Esophagus muscularis mucosa (tissue), 4 donors: ENCODE results near the gene OSBPL10. TPM values are rescaled to one million over a fixed set of nuclear protein-coding genes. Genes with fewer than 3 reads are reported as not detected.

Experiments
- DNase-seq: peaks from one replicate; pipeline ENCODE4 v3.0.0-alpha.2; 2017; ENCODE audit errors: extremely low spot score
- H3K27ac ChIP-seq, 4 donors: fragments of 200-600 bp; sonication (generic); replicated peaks in 1 of 4; 1 replicate in 3 of 4; 2 replicates in 1 of 4; pipeline ENCODE4 v1.5.1; 2016 to 2019; ENCODE audit warnings: mild to moderate bottlenecking in 1 of 4
- H3K27me3 ChIP-seq, 4 donors: fragments of 200-600 bp; sonication (generic); one replicate each; pipeline versions ENCODE4 v1.5.1 to v1.6.0; 2016 to 2019
- H3K36me3 ChIP-seq, 4 donors: fragments of 200-600 bp; sonication (generic); one replicate each; pipeline ENCODE4 v1.5.1; 2016 to 2019
- H3K4me1 ChIP-seq, 4 donors: fragments of 200-600 bp; sonication (generic); one replicate each; pipeline ENCODE4 v1.5.1; 2016 to 2019
- H3K4me3 ChIP-seq, 4 donors: fragments of 200-600 bp; sonication (generic); 1 replicate in 2 of 4; 2 replicates in 2 of 4; pipeline ENCODE4 v1.5.1; 2016 to 2019; ENCODE audit warnings: mild to moderate bottlenecking in 4 of 4, moderate library complexity in 1 of 4
- H3K9me3 ChIP-seq, 4 donors: fragments of 200-600 bp; sonication (generic); 1 replicate in 3 of 4; 2 replicates in 1 of 4; pipeline ENCODE4 v1.5.1; 2016 to 2019
- CTCF ChIP-seq, 3 experiments: fragments of 200-600 bp in 2 of 3; fragments of 450-650 bp in 1 of 3; sonication (generic) in 2 of 3; IDR thresholded peaks; one replicate each; pipeline ENCODE4 v1.5.1; 2017 to 2019; ENCODE audit warnings: antibody characterized with exemption in 3 of 3, mild to moderate bottlenecking in 2 of 3, moderate library complexity in 1 of 3
- EP300 ChIP-seq: sonication (generic); formaldehyde crosslinking; IDR thresholded peaks from one replicate; pipeline ENCODE4 v1.6.1; 2017; ENCODE audit warnings: antibody characterized with exemption
- POLR2A ChIP-seq: fragments of 450-650 bp; IDR thresholded peaks from one replicate; pipeline ENCODE4 v1.6.1; 2017; ENCODE audit warnings: antibody characterized with exemption, moderate library complexity, mild to moderate bottlenecking, low read depth
- POLR2AphosphoS5 ChIP-seq, 2 donors: sonication (generic); formaldehyde crosslinking; IDR thresholded peaks; one replicate each; pipeline ENCODE4 v1.6.1; 2017; ENCODE audit warnings: antibody characterized with exemption in 2 of 2
- WGBS: methylation state at CpG from one replicate; pipeline ENCODE4 v1.1.5; 2018; 5-methylcytosine and 5-hydroxymethylcytosine counted together
- intact Hi-C: fragments of 100-400 bp; cut with DNase I; formaldehyde crosslinking; loops from one replicate; pipeline ENCODE4 v1.15.1; 2023
- total RNA-seq, 4 donors: library from RNA; depleted of rRNA; stranded (reverse); fragments of >200 nt; gene quantifications; one replicate each; pipeline versions ENCODE4 v1.1.0 to v1.2.1, GENCODE V29; 2016

The OSBPL10 gene
- total RNA-seq, 4 donors from 2014 or later: 6.3 to 12.2 (median 7.6) TPM

GRCh38 chr3:31974471-31974870 is 6.6 kb downstream of the OSBPL10 start:
- no peaks in the 10 kb centered on the region for H3K27me3 ChIP-seq
- DNase-seq: peak; percentile 19
- H3K4me3 ChIP-seq: no peak overlapping the region
- H3K36me3 ChIP-seq: no peaks in the 10 kb centered on the region
- no peak for TF ChIP-seq CTCF (IDR thresholded peaks at IDR 0.05)
- TF ChIP-seq POLR2A: no peak
- no peak for TF ChIP-seq EP300
- no peak for TF ChIP-seq POLR2AphosphoS5 (IDR thresholded peaks at IDR 0.05)
- intact Hi-C loops: no loop called here
- H3K9me3 ChIP-seq: no peaks in the 10 kb centered on the region
- no peak overlapping the region for H3K27ac ChIP-seq
- peaks cover 1 to 8% (median 4%) of the 10 kb centered on the region in 4 donors for H3K4me1 ChIP-seq
- 82% methylated on average over 5 of the region's 5 CpGs for WGBS

- peaks cover 0 to 4% (median under 1%) of the 10 kb centered on the region in 4 donors for H3K4me1 ChIP-seq
- H3K4me3 ChIP-seq: no peak overlapping the region
- H3K9me3 ChIP-seq: no peaks in the 10 kb centered on the region
- no peaks in the 10 kb centered on the region for H3K36me3 ChIP-seq
- H3K27me3 ChIP-seq: no peaks in the 10 kb centered on the region
- no peak overlapping the region for H3K27ac ChIP-seq
- intact Hi-C loops: no loop called here
- 98% methylated on average over 5 of the region's 5 CpGs for WGBS
- peak; percentile 62 for DNase-seq
- TF ChIP-seq POLR2A (no peak), POLR2AphosphoS5 (IDR thresholded peaks at IDR 0.05) (no peak), CTCF (IDR thresholded peaks at IDR 0.05) (no peak), EP300 (no peak)
Measured at GRCh38 chr3:31973837-31974236, 7.2 kb downstream of the OSBPL10 start.

GRCh38 chr3:31973081-31973480 is 8.0 kb downstream of the OSBPL10 start:
- 73% methylated on average over 4 of the region's 4 CpGs for WGBS
- no peak for TF ChIP-seq POLR2AphosphoS5 (IDR thresholded peaks at IDR 0.05)
- TF ChIP-seq CTCF (IDR thresholded peaks at IDR 0.05): no peak
- no peak for TF ChIP-seq EP300
- TF ChIP-seq POLR2A: no peak
- Histone ChIP-seq H3K27ac (no peak overlapping the region), H3K27me3 (no peaks in the 10 kb centered on the region), H3K9me3 (no peaks in the 10 kb centered on the region), H3K4me3 (no peak overlapping the region), H3K36me3 (no peaks in the 10 kb centered on the region), H3K4me1 (peaks cover 0 to 4% (median 0%) of the 10 kb centered on the region in 4 donors)
- DNase-seq: peak; percentile 66
- intact Hi-C loops: no loop called here

- intact Hi-C loops: no loop called here
- WGBS: 98% methylated on average over 3 of the region's 3 CpGs
Measured at GRCh38 chr3:31971607-31972006, 9.5 kb downstream of the OSBPL10 start.

More at GRCh38 chr3:31971607-31972006, 9.5 kb downstream of the OSBPL10 start:
- H3K36me3 ChIP-seq: no peaks in the 10 kb centered on the region
- H3K4me3 ChIP-seq: no peak overlapping the region
- TF ChIP-seq POLR2AphosphoS5 (IDR thresholded peaks at IDR 0.05) (no peak), POLR2A (no peak), CTCF (IDR thresholded peaks at IDR 0.05) (no peak), EP300 (no peak)
- peak; percentile 12 for DNase-seq
- H3K27me3 ChIP-seq: no peaks in the 10 kb centered on the region
- no peaks in the 10 kb centered on the region for H3K9me3 ChIP-seq
- H3K4me1 ChIP-seq: peaks cover 0 to 5% (median 2%) of the 10 kb centered on the region in 4 donors
- no peak overlapping the region for H3K27ac ChIP-seq
